Panc1 (cell line): ENCODE data around the gene RNU1-4.
"Not testable (repeated sequence)": the region's sequence is repeated elsewhere in the genome, so short reads cannot be mapped to it uniquely, and the experiment has no call there.

Experiments
- CTCF ChIP-seq: fragments of 450-650 bp; IDR thresholded peaks from 2 replicates; pipeline ENCODE4 v1.5.1; 2017; ENCODE audit warnings: mild to moderate bottlenecking
- POLR2AphosphoS5 ChIP-seq: IDR thresholded peaks from 2 replicates; pipeline ENCODE4 v1.6.1; 2012; ENCODE audit warnings: mild to moderate bottlenecking, low read depth, low read length, moderate library complexity
- REST ChIP-seq, 2 experiments: IDR thresholded peaks; 2 replicates each; pipeline ENCODE4 v1.6.1; 2011 to 2012; ENCODE audit warnings: low read depth in 2 of 2, control low read depth in 1 of 2, low read length in 1 of 2, mild to moderate bottlenecking in 1 of 2, moderate library complexity in 1 of 2; ENCODE audit not compliant: insufficient read depth in 1 of 2
- SIN3A ChIP-seq: IDR thresholded peaks from 2 replicates; pipeline ENCODE4 v1.6.1; 2012; ENCODE audit warnings: low read depth, mild to moderate bottlenecking, low read length, moderate library complexity, borderline replicate concordance; ENCODE audit not compliant: insufficient read depth

- not testable (repeated sequence) for TF ChIP-seq CTCF; POLR2AphosphoS5; REST (IDR thresholded peaks at IDR 0.05; ENCODE audit: insufficient read depth in 1 of 2, low read depth in 2 of 2, low read length in 1 of 2); SIN3A
Observed at GRCh38 chr1:16697152-16697551, 43.2 kb upstream of the RNU1-4 start.
